DND-41 (cell line): ENCODE measurements around the gene SPECC1.

Source experiments
- EZH2 ChIP-seq: IDR thresholded peaks from 3 replicates; pipeline ENCODE4 v1.6.1; 2012; ENCODE audit warnings: borderline replicate concordance, low read depth, mild to moderate bottlenecking, moderate library complexity, low read length, inconsistent platforms; ENCODE audit not compliant: severe bottlenecking
- TF ChIP-seq, protein P1 (sequence below): IDR thresholded peaks from 2 replicates; pipeline ENCODE4 v1.5.1; 2012; ENCODE audit warnings: borderline replicate concordance, low read length, moderate library complexity, mild to moderate bottlenecking; ENCODE audit not compliant: poor library complexity, severe bottlenecking; ENCODE audit errors: extremely low read depth

GRCh38 chr17:20032636-20033035, 23.5 kb downstream of the SPECC1 start:
- TF ChIP-seq, protein P1, sequence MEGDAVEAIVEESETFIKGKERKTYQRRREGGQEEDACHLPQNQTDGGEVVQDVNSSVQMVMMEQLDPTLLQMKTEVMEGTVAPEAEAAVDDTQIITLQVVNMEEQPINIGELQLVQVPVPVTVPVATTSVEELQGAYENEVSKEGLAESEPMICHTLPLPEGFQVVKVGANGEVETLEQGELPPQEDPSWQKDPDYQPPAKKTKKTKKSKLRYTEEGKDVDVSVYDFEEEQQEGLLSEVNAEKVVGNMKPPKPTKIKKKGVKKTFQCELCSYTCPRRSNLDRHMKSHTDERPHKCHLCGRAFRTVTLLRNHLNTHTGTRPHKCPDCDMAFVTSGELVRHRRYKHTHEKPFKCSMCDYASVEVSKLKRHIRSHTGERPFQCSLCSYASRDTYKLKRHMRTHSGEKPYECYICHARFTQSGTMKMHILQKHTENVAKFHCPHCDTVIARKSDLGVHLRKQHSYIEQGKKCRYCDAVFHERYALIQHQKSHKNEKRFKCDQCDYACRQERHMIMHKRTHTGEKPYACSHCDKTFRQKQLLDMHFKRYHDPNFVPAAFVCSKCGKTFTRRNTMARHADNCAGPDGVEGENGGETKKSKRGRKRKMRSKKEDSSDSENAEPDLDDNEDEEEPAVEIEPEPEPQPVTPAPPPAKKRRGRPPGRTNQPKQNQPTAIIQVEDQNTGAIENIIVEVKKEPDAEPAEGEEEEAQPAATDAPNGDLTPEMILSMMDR, result no peak
- TF ChIP-seq EZH2, result no peak
